Thoracic aorta (tissue), 2 donors: Measurements from ENCODE around the gene CACNA2D4. TPM values are rescaled to one million over a fixed set of nuclear protein-coding genes. Genes with fewer than 3 reads are reported as not detected.

Source experiments
- ATAC-seq: fragments of 150-250 bp; one replicate; pipeline ENCODE4 v1.8.0; 2017; ENCODE audit warnings: low read depth; ENCODE audit not compliant: insufficient number of reproducible peaks, low FRiP score
- DNase-seq: peaks from one replicate; pipeline ENCODE4 v3.0.0-alpha.2; 2020; ENCODE audit warnings: low spot score
- H3K27ac ChIP-seq, 2 donors: fragments of 200-600 bp; sonication (generic); 1 replicate in 1 of 2; 2 replicates in 1 of 2; pipeline ENCODE4 v1.5.1; 2016; ENCODE audit warnings: mild to moderate bottlenecking in 2 of 2, moderate library complexity in 2 of 2
- H3K27me3 ChIP-seq: fragments of 200-600 bp; sonication (generic); replicated peaks from 2 replicates; pipeline ENCODE4 v1.6.0; 2016; ENCODE audit warnings: mild to moderate bottlenecking; ENCODE audit not compliant: insufficient read depth
- H3K36me3 ChIP-seq: fragments of 200-600 bp; sonication (generic); one replicate; pipeline ENCODE4 v1.5.1; 2016
- H3K4me1 ChIP-seq, 2 donors: fragments of 200-600 bp; sonication (generic); 1 replicate in 1 of 2; 2 replicates in 1 of 2; pipeline versions ENCODE4 v1.5.1 to v1.6.0; 2016; ENCODE audit warnings: low read depth in 2 of 2, mild to moderate bottlenecking in 1 of 2; ENCODE audit not compliant: control insufficient read depth in 1 of 2
- H3K4me3 ChIP-seq: fragments of 200-600 bp; sonication (generic); 2 replicates; pipeline ENCODE4 v1.5.1; 2016; ENCODE audit warnings: mild to moderate bottlenecking
- H3K9me3 ChIP-seq: fragments of 200-600 bp; sonication (generic); 2 replicates; pipeline ENCODE4 v1.5.1; 2016
- total RNA-seq, 2 donors: library from RNA; depleted of rRNA; stranded (reverse); fragments of >200 nt; gene quantifications; one replicate each; pipeline versions ENCODE4 v1.1.0 to v1.2.3, GENCODE V29; 2016
- TF ChIP-seq, protein P1 (sequence below): fragments of 200-600 bp; sonication (generic); IDR thresholded peaks from one replicate; pipeline ENCODE4 v1.5.1; 2019; ENCODE audit warnings: antibody characterized with exemption

Gene CACNA2D4
- total RNA-seq, 2 donors from 2014 or later: 8.7 to 12.3 TPM

- peak overlapping the region; percentile 26 for H3K4me3 ChIP-seq
- no peaks in the 10 kb centered on the region for H3K36me3 ChIP-seq
- DNase-seq (no peak), ATAC-seq (no peak)
- TF ChIP-seq, protein P1, sequence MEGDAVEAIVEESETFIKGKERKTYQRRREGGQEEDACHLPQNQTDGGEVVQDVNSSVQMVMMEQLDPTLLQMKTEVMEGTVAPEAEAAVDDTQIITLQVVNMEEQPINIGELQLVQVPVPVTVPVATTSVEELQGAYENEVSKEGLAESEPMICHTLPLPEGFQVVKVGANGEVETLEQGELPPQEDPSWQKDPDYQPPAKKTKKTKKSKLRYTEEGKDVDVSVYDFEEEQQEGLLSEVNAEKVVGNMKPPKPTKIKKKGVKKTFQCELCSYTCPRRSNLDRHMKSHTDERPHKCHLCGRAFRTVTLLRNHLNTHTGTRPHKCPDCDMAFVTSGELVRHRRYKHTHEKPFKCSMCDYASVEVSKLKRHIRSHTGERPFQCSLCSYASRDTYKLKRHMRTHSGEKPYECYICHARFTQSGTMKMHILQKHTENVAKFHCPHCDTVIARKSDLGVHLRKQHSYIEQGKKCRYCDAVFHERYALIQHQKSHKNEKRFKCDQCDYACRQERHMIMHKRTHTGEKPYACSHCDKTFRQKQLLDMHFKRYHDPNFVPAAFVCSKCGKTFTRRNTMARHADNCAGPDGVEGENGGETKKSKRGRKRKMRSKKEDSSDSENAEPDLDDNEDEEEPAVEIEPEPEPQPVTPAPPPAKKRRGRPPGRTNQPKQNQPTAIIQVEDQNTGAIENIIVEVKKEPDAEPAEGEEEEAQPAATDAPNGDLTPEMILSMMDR: no peak
- no peaks in the 10 kb centered on the region for H3K27me3 ChIP-seq
- no peak overlapping the region for H3K27ac ChIP-seq
- peaks cover 17 to 75% of the 10 kb centered on the region in 2 donors for H3K4me1 ChIP-seq
- H3K9me3 ChIP-seq: no peaks in the 10 kb centered on the region
These were observed 13.9 kb upstream of the CACNA2D4 start for GRCh38 chr12:1932264-1932777.

DNA sequence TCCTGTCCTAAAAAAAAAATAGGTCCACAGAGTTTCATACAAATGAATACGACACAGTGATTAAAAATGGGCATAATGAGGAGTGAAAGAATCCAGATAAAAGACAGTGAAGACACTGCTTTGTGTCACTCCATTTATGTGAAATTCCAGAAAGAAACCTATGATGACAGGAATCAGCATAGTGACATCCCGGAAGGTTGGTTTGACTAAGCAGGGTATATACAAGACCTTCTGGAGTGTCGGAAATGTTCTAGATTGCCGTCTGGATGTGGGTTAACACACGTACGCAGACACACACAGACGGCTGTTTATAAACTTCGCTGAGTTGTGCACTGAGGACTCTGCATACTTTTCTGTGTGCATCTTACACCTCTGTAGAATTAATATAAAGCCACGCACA lies 13.2 kb upstream of the CACNA2D4 start:
- Histone ChIP-seq H3K27me3 (no peaks in the 10 kb centered on the region), H3K4me1 (peaks cover 14 to 73% of the 10 kb centered on the region in 2 donors), H3K9me3 (no peaks in the 10 kb centered on the region), H3K36me3 (no peaks in the 10 kb centered on the region), H3K4me3 (no peak overlapping the region), H3K27ac (no peak overlapping the region)
- ATAC-seq (no peak), DNase-seq (no peak)
- TF ChIP-seq, protein P1: no peak

DNA sequence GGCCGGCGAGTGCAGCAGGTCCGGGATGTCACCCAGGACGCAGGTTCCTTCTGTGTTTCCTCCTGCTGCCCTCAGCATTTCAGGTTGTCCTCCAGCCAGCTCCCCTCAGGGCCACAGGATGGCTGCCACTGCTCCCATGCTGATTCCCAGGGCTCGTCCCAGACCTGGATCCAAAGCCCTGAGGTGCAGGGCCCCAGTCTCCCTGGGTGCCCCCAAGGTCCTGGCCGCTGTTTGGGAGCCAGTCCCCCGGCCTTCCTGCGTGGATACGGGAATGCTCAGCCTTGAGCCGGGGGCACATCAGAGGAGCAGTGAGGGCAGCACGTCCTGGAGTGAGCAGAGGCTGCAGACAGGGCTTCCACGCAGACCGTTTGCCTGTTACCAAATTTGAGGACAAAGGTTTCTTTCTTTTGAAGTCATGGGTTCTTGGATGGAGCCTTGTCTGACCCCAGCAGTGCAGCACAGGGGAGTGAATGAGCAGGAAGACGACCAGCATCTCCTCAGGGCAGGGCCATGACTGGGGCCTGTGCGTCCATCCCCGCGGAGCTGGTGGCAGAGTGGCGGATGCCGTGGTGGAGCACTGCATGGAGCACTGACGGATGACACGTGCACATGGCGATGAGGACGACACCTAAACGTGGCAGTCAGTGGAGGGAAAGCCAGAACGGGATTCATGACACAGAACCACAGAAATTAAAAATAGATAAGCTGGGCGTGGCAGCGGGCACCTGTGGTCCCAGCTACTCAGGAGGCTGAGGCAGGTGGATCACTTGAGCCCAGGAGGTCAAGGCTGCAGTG lies 12.5 kb upstream of the CACNA2D4 start:
- H3K4me1 ChIP-seq: peaks cover 14 to 72% of the 10 kb centered on the region in 2 donors
- no peaks in the 10 kb centered on the region for H3K9me3 ChIP-seq
- no peak overlapping the region for H3K4me3 ChIP-seq
- DNase-seq (no peak), ATAC-seq (no peak)
- TF ChIP-seq, protein P1: no peak
- H3K27ac ChIP-seq: no peak overlapping the region
- no peaks in the 10 kb centered on the region for H3K36me3 ChIP-seq
- H3K27me3 ChIP-seq: no peaks in the 10 kb centered on the region

DNA sequence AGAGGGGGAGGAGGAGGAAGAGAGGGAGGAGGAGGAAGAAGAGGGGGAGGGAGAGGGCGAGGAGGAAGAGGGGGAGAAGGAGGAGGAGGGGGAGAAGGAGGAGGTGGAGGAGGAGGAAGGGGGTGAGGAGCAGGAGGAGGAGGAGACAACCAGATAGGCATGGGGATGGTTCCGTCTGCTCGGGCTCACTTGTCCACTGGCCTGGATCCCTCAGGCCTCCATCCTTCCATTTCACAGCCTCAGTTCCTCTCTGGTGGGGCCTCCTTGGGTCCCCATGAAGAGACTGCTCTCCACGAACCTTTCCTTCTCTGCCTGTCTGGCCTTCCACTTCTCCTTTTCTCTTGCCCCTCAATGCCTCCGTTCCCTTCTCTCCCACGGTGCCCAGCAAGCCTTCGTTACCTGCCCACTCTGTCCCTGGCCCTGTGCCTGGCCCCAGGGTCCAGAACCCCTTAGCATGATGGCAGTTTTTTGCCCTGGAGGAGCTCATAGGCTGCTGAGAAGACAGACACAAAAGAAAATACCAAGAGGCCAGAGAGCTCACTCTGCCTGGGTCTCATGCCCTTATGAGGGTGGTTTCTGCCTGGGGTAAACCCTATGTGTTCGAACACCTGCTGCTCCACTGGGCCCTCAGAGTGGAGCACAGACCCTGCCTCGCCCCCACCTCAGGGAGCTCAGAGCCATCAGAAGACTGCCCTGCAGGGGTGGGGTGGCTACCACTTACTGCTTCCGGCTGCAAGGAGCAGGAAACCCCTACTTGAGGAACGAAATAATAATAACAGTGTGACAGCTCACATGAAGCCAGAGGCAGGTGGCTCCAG lies 11.7 kb upstream of the CACNA2D4 start:
- H3K36me3 ChIP-seq: no peaks in the 10 kb centered on the region
- H3K9me3 ChIP-seq: no peaks in the 10 kb centered on the region
- H3K27me3 ChIP-seq: no peaks in the 10 kb centered on the region
- TF ChIP-seq, protein P1: no peak
- ATAC-seq: no peak
- H3K27ac ChIP-seq: no peak overlapping the region
- H3K4me3 ChIP-seq: no peak overlapping the region
- DNase-seq: no peak
- H3K4me1 ChIP-seq: peaks cover 14 to 72% of the 10 kb centered on the region in 2 donors
